Mucosa of descending colon (tissue), 3 donors: ENCODE data around the gene PLEKHA7. TPM values are rescaled to one million over a fixed set of nuclear protein-coding genes. Genes with fewer than 3 reads are reported as not detected.

Source experiments
- ATAC-seq: fragments of 200-7000 bp; cut with Tn5 transposase; one replicate; pipeline ENCODE4 v1.9.1; 2020; ENCODE audit warnings: mild to moderate bottlenecking, moderate library complexity
- DNase-seq, 3 donors: peaks; one replicate each; pipeline ENCODE4 v3.0.0-alpha.2; 2020
- H3K36me3 ChIP-seq: fragments of 200-600 bp; one replicate; pipeline ENCODE4 v1.8.0; 2021; ENCODE audit warnings: low read depth, mild to moderate bottlenecking
- H3K4me1 ChIP-seq: fragments of 200-600 bp; one replicate; pipeline ENCODE4 v1.8.0; 2021; ENCODE audit warnings: low read depth, mild to moderate bottlenecking
- H3K4me3 ChIP-seq: fragments of 200-600 bp; one replicate; pipeline ENCODE4 v1.8.0; 2021; ENCODE audit warnings: mild to moderate bottlenecking
- H3K9me3 ChIP-seq: fragments of 200-600 bp; one replicate; pipeline ENCODE4 v1.8.0; 2021; ENCODE audit warnings: mild to moderate bottlenecking
- intact Hi-C, 2 donors: fragments of 100-400 bp; cut with DNase I in 1 of 2; cut with micrococcal nuclease in 1 of 2; formaldehyde crosslinking; loops; one replicate each; pipeline versions ENCODE4 v1.11.0 to v1.11.1; 2022; cut with DNase I, micrococcal nuclease
- total RNA-seq, 3 donors: library from RNA; stranded (reverse); fragmentation: NEBNext Ultra II Directional in 2 of 3; extraction: Animal tissue kit (Norgen Biotek cat#: 25700) in 2 of 3; gene quantifications; one replicate each; pipeline versions ENCODE4 v1.2.1 to v1.2.4, GENCODE V29; 2021 to 2023
- TF ChIP-seq, protein P1 (sequence below): fragments of 200-600 bp; IDR thresholded peaks from one replicate; pipeline ENCODE4 v1.8.0; 2022; ENCODE audit warnings: antibody characterized with exemption, mild to moderate bottlenecking
- donor health status: DM: no; HTN: no; CAD: no; lungs with moderate emphysema.
- donor health status: DM: no; HTN: no; CAD: no.
- donor health status: DM: no; HTN: yes; CAD: no.

The PLEKHA7 gene
- total RNA-seq, 3 donors from 2014 or later, result 67.0 to 120 (median 99.6) TPM

DNA sequence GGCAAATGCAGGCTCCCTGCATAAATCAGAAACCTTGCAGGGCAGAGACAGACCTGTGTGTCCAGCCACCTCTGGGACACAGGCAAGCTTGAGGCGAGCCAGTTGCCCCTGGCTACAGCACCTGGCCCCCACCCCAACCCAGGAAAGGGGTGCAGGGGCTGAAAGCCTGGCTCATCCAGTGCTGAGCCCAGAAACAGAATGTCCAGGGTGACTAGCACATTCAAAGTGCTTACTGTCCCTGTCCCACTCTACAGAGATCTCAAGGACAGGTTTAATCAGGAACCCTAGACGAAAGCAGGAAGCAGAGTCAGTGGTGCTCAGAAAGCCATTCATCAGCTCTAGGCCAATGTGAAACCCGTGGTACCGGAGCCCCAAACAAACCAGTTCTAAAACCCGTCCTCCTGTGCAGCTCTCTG lies 31.9 kb downstream of the PLEKHA7 start:
- no peak for ATAC-seq
- TF ChIP-seq, protein P1, sequence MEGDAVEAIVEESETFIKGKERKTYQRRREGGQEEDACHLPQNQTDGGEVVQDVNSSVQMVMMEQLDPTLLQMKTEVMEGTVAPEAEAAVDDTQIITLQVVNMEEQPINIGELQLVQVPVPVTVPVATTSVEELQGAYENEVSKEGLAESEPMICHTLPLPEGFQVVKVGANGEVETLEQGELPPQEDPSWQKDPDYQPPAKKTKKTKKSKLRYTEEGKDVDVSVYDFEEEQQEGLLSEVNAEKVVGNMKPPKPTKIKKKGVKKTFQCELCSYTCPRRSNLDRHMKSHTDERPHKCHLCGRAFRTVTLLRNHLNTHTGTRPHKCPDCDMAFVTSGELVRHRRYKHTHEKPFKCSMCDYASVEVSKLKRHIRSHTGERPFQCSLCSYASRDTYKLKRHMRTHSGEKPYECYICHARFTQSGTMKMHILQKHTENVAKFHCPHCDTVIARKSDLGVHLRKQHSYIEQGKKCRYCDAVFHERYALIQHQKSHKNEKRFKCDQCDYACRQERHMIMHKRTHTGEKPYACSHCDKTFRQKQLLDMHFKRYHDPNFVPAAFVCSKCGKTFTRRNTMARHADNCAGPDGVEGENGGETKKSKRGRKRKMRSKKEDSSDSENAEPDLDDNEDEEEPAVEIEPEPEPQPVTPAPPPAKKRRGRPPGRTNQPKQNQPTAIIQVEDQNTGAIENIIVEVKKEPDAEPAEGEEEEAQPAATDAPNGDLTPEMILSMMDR, result no peak
- Histone ChIP-seq H3K4me1 (peaks cover 20% of the 10 kb centered on the region), H3K36me3 (no peaks in the 10 kb centered on the region), H3K9me3 (no peaks in the 10 kb centered on the region), H3K4me3 (no peak overlapping the region)
- intact Hi-C loops, result no loop called here
- DNase-seq, result no peak

DNA sequence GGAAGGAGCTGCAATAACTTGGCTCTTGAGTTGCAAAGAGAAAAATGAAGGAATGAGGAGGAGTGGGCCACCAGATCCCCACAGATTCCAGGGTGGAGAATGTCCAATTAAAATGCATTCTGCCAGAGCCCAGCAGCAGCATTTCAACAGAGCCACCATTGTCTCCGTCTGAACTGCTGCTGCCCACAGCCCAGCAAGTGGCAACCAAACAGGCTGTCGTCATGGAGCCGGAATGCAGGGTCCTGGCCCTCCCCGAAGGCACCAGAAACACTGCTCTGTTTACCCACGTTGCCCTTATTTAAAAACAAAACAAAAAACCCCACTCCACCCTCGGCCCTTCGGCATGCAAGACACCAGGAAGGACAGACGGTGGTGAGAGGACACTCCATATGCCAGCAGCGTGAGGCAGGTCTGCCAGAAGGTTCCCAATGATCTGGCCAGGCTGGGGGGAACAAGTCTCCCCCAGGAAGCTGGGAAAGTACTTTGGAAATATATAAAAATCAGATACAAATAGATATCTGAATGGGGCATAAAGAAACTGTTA lies 32.5 kb downstream of the PLEKHA7 start:
- TF ChIP-seq, protein P1, result no peak

DNA sequence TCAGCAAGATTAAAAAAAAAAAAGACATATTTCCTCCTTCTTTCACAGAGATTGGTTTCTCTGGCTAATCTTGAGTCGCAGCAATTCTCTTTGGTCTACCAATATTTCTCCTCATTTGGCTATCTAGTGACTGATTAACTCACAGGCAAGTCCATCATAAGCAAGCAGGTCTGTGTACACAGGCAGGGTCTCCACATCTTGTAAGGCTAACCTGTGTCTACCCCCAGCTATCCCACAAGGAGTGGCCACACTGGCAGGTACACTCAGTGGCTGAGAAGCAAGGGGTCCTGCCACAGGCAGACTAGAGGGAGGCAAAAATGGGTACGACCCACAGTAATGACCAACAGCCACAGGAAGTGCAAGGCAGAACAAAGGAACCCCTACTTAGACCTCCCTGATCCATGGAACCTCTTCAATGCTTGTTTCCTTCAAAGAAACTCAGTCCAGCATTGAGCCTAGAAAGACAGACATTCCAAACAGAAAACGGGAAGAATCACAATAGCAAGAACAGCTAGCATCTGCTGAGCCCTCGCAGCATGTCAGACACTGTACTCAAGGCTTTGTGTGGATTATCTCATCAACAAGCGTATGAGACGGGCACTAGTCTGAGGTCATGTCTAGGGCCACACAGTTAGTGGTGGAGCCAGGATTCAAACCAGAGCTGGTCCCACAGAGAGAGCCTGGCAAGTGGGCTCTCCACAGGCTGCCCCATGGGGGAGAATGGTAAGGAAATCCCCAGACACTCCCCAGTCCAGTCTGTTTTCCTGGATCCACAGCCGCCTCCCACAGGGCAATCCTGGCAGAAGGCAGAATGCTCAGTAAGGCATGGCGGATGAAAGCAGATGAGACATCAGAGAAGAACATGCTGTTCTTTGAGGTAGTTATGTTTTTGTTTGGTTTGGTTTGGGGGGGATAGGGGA lies 34.3 kb downstream of the PLEKHA7 start:
- TF ChIP-seq, protein P1, result no peak
- DNase-seq (no peak), ATAC-seq (peak; percentile 25)
- H3K4me3 ChIP-seq, result no peak overlapping the region
- intact Hi-C loops, result no loop called here
- H3K36me3 ChIP-seq, result no peaks in the 10 kb centered on the region
- H3K9me3 ChIP-seq, result no peaks in the 10 kb centered on the region
- H3K4me1 ChIP-seq, result peaks cover 2% of the 10 kb centered on the region

More for the DNA sequence above, 32.5 kb downstream of the PLEKHA7 start:
- Histone ChIP-seq H3K9me3 (no peaks in the 10 kb centered on the region), H3K4me3 (no peak overlapping the region), H3K36me3 (no peaks in the 10 kb centered on the region), H3K4me1 (peaks cover 17% of the 10 kb centered on the region)
- intact Hi-C loops, result no loop called here
- no peak for DNase-seq
- no peak for ATAC-seq

DNA sequence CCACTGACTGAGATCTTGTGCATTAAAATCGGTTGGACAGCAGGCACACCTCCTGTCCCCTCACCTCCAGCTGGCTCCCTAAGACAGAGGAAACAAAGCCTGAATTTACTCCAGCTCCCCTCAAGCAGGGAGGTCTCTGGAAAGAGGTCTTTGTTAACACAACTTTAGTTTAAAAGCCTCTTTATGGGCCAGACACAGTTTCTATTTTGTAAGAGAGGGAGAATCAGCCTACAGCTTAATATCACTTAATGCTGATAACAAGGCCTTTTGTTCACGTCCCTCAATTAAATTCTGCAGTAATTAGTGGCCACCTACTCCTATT lies 36.3 kb downstream of the PLEKHA7 start:
- H3K36me3 ChIP-seq, result no peaks in the 10 kb centered on the region
- H3K4me3 ChIP-seq, result no peak overlapping the region
- peaks cover 2% of the 10 kb centered on the region for H3K4me1 ChIP-seq
- TF ChIP-seq, protein P1, result no peak
- DNase-seq (no peak), ATAC-seq (no peak)
- intact Hi-C loops, result no loop called here
- no peaks in the 10 kb centered on the region for H3K9me3 ChIP-seq

DNA sequence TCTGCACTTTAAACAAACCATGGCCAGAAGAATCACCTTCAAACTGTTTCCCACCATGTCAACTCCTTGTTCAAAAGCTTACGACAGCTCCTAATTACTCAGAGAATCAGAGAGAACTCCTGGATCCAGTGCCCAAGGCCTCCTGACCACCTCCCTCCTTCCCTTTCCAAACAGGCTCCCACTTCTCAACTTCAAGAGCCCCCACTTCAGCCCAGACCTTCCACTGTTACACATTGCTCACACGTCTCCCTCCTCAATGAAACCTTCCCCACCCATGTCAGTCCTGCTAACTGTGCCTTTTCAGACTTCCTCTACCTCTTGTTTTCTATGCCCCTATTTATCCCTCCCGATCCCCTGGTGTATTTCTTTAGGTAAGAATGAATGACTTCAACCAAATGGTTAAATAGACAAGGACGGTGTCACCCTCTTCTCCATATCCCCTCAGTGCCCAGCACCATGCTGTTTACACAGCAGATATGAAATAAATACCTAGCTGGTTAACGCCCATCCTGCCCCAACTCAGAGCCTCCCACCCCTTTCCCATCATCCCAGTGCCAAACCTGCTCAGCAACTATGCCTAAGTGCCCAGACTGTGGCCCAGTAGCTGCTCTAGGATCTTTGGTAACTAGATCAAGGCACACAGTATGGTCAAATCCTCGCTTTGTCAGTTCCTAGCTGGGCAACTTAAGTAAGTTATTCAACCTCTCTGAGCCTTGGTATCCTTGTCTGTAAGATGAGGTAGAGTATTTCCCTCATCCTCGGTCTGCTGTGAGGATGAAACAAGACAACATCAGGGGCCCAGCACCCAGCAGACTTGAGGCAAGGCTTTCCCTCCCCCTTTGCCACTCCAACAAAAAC lies 36.8 kb downstream of the PLEKHA7 start:
- no peaks in the 10 kb centered on the region for H3K9me3 ChIP-seq
- DNase-seq, result peak in 1 of 3 donors; percentile 51
- no peak overlapping the region for H3K4me3 ChIP-seq
- intact Hi-C loops, result no loop called here
- peaks cover 2% of the 10 kb centered on the region for H3K4me1 ChIP-seq
- peak; percentile 80 for ATAC-seq
- TF ChIP-seq, protein P1, result no peak
- H3K36me3 ChIP-seq, result no peaks in the 10 kb centered on the region
